Fibroblast of lung (primary cell): ENCODE data around the gene PFKFB2.

Experiments
- EZH2 ChIP-seq: IDR thresholded peaks from 2 replicates; pipeline ENCODE4 v1.5.1; 2012; ENCODE audit warnings: low read length, control low read depth, mild to moderate bottlenecking; ENCODE audit errors: missing control alignments
- TF ChIP-seq, protein P1 (sequence below), 2 donors: IDR thresholded peaks in 1 of 2; conservative IDR thresholded peaks in 1 of 2; 1 replicate in 1 of 2; 2 replicates in 1 of 2; pipeline ENCODE4 v1.5.1; 2011 to 2012; ENCODE audit warnings: low read length in 2 of 2, control low read depth in 1 of 2, inconsistent platforms in 1 of 2, low read depth in 1 of 2, mild to moderate bottlenecking in 1 of 2

DNA sequence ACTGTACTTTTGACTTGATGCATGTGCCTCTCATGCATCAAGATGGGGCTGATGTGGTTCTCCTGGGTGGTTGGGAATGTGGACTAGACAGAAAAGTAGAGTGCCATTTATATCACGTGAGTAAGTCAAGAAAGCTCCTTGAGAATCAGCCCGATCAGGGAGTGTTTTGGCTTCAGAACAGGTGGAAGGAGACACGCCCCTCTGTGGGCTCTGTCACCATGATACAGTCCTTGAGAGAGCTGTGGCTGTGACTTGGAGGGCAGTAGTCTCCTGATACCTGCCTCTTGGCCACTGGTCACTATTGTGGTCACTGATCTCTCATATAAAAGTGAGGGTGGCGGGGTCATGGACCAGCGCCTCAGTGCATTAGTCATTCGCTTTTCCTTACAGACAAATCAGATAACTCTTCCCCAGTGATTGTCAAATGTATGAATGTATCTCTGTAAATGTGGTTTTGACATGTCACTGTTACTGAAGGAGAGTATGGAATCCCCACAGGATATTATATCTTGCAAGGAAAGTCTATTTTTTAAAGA is 26.7 kb downstream of the PFKFB2 start:
- TF ChIP-seq, protein P1, sequence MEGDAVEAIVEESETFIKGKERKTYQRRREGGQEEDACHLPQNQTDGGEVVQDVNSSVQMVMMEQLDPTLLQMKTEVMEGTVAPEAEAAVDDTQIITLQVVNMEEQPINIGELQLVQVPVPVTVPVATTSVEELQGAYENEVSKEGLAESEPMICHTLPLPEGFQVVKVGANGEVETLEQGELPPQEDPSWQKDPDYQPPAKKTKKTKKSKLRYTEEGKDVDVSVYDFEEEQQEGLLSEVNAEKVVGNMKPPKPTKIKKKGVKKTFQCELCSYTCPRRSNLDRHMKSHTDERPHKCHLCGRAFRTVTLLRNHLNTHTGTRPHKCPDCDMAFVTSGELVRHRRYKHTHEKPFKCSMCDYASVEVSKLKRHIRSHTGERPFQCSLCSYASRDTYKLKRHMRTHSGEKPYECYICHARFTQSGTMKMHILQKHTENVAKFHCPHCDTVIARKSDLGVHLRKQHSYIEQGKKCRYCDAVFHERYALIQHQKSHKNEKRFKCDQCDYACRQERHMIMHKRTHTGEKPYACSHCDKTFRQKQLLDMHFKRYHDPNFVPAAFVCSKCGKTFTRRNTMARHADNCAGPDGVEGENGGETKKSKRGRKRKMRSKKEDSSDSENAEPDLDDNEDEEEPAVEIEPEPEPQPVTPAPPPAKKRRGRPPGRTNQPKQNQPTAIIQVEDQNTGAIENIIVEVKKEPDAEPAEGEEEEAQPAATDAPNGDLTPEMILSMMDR (conservative IDR thresholded peaks at IDR 0.05 in 1 of 2, IDR thresholded peaks at IDR 0.05 in 1 of 2; ENCODE audit: low read depth in 1 of 2, low read length in 2 of 2) = no peak
- TF ChIP-seq EZH2 = no peak
